Choroid plexus epithelial cell (primary cell): ENCODE results near the gene AUH.

Experiments used
- DNase-seq: peaks from one replicate; pipeline ENCODE4 v3.0.0-alpha.2; 2010; ENCODE audit warnings: low read depth
- H3K4me3 ChIP-seq: 2 replicates; pipeline ENCODE4 v1.5.1; 2011; ENCODE audit warnings: low read depth, mild to moderate bottlenecking, control low read depth, low read length, moderate library complexity
- TF ChIP-seq, protein P1 (sequence below): conservative IDR thresholded peaks from 2 replicates; pipeline ENCODE4 v1.5.1; 2011; ENCODE audit warnings: low read depth, mild to moderate bottlenecking, control low read depth, inconsistent platforms, low read length, moderate library complexity

The AUH gene

DNA sequence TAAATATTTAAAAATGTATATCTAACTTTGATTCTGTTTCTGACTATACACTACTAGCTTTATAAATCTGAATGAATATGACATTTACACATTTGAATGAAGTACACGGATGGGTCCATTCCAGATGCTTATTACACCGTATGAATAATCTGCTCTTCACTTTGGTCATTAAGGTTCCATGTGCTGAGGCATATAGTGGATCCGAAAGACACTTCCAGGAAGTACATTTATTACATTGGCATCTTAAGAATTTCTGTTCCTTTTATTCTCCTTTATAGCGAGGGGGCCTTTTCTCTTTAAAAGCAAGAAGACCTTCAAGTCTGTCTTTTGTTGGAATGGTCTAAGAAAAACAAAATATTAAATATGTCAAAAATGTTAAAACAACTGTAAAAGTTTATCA lies 147.6 kb downstream of the AUH start:
- H3K4me3 ChIP-seq, result no peak overlapping the region
- DNase-seq, result peak; percentile 55
- TF ChIP-seq, protein P1, sequence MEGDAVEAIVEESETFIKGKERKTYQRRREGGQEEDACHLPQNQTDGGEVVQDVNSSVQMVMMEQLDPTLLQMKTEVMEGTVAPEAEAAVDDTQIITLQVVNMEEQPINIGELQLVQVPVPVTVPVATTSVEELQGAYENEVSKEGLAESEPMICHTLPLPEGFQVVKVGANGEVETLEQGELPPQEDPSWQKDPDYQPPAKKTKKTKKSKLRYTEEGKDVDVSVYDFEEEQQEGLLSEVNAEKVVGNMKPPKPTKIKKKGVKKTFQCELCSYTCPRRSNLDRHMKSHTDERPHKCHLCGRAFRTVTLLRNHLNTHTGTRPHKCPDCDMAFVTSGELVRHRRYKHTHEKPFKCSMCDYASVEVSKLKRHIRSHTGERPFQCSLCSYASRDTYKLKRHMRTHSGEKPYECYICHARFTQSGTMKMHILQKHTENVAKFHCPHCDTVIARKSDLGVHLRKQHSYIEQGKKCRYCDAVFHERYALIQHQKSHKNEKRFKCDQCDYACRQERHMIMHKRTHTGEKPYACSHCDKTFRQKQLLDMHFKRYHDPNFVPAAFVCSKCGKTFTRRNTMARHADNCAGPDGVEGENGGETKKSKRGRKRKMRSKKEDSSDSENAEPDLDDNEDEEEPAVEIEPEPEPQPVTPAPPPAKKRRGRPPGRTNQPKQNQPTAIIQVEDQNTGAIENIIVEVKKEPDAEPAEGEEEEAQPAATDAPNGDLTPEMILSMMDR, result no peak

DNA sequence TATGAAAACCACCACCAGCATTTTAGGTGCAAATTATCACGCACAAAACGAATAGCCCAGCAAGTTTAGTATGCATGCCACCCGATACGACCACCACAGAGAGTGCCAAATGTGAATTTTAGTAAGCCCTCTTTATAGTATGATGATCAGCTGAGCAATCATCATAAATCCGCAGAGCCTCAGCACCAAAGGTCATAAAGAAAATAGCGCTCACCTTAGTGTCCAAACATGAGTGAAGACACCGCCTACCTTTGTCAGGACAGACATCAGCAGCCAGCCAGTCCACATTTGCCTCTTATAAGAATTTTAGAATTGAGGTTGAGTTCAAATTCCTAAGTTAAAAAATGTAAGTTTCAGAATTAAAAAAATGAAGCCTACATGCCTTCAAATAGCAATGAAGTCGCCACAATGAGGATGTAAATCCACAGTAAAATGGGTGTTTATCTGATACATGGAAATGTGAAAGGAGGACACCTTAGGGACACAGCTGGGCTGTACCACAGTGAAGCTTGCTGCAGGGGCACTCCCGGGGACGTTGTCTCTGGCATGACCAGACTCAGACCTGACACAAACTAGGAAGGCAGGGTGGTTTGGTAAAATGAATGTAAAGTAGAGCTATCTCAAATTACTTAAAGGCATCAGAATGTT lies 149.0 kb downstream of the AUH start:
- no peak for DNase-seq
- TF ChIP-seq, protein P1, result no peak
- no peak overlapping the region for H3K4me3 ChIP-seq

DNA sequence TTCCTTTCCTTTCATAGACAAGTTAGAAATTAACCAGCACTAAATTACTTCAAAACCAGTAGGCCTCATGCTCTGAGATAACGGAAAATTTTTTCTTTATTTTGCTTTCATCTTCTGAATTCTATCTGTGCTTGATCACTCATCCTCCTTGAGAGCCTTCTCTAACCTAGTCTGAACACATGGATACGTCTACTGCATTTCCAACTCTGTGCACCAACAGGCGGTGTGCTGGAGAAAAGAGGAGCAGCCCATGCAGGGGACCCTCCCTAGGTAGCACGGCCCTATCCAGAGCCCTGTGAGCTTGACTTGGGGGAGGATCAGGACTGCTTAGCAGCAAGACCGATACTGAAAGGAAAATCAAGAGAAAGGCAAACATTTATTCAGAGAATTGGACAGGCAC lies 149.8 kb downstream of the AUH start:
- DNase-seq, result no peak
- TF ChIP-seq, protein P1, result no peak
- H3K4me3 ChIP-seq, result no peak overlapping the region

DNA sequence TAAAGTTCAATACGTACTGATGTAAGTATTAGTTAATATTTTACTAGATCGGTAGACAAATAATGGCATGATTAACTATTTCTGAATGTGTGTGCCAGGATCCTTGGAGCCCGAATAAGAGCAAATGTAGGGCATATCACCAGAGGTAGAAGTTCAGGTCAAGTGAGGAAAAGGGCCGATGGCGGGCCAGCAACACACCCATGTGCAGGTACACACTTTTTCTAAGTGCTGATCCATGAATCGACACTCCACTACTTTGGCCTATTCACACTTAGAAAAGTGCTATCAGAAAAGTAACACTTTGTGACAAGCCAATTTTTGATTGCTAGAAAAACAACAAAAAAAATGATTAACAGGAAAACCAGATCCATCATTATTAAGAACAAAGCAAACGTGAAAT lies 150.3 kb downstream of the AUH start:
- no peak overlapping the region for H3K4me3 ChIP-seq
- no peak for DNase-seq
- TF ChIP-seq, protein P1, result no peak

DNA sequence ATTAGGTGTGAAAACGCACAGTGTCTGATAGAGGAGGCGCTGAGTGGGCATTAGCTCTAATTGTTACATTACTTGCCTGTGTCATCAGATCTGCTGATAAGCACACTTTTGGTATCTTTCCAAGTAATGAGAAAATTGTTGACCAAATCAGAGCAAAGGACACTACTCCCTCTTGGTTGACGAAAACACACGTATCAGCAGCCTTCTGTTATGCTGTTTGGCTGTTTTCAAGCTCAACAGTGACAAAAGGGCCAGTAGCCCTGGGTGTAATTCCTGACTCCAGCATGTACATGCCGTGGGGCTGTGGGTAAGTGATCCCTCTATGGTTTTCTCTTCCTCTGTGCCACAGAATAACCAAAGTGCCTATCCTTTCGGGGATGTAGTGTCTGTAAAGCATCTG lies 151.4 kb downstream of the AUH start:
- DNase-seq, result no peak
- TF ChIP-seq, protein P1, result no peak
- H3K4me3 ChIP-seq, result no peak overlapping the region

DNA sequence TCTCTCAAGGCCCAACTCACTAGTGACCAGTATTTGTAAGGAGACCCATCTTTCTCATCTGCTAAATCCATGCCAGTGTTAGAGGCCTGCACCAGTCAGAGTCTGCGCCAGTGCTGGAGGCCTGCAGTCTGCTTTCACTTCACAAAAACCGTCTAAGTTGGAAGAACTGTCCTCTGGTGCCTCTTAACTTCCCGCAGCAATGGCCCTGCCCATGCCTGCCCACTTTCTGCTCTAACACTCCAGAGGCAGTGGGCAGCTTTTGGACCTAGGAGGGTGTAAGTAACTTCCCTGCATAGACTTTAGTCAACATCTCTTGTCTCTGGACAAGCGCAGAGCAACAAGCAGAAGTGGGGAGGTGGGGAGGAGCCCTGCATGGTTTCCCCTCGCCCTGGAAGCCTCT lies 152.9 kb downstream of the AUH start:
- no peak for DNase-seq
- H3K4me3 ChIP-seq, result no peak overlapping the region
- TF ChIP-seq, protein P1, result no peak

DNA sequence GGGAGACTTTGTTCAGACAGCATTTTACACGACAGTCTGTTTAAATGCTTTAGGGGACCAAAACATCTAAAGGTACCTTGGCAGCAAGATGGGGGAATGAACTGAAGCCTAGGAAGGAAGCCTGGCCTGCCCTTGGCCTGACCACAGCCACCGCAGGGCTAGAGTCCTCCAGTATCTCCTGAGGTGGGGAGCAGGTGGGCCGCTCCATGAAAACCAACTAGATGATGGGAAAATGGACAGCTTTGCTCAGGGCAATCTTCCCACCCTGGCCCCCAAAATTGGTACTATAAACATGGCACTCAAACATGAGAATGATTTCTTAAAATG lies 153.3 kb downstream of the AUH start:
- DNase-seq, result no peak
- TF ChIP-seq, protein P1, result no peak
- H3K4me3 ChIP-seq, result no peak overlapping the region
